Measurements from ENCODE around the gene HUS1B.

GRCh38 chr6:622462-622861 is 34.4 kb downstream of the HUS1B start:
- TF ChIP-seq CTCF (conservative IDR thresholded peaks at IDR 0.05), result no peak
- no peak for TF ChIP-seq EZH2 (IDR thresholded peaks at IDR 0.05; ENCODE audit: low read depth)
